ENCODE measurements around the gene HAPLN2.
A peak's percentile ranks its signal among the peaks of the same experiment; 100 is the strongest.
"Not testable (repeated sequence)": the region's sequence is repeated elsewhere in the genome, so short reads cannot be mapped to it uniquely, and the experiment has no call there.

HAPLN2 gene

GRCh38 chr1:156582388-156583017, 36.7 kb upstream of the HAPLN2 start:
- WGBS, 2 experiments (ENCODE audit: insufficient coverage in 2 of 2): 85 to 90% methylated on average over 7 to 8 of the region's 9 CpGs
- H3K4me1 ChIP-seq (ENCODE audit: control insufficient read depth, insufficient read depth, low read length, poor library complexity, severe bottlenecking): no peaks in the 10 kb centered on the region
- H3K9me3 ChIP-seq (ENCODE audit: control insufficient read depth, low read length): no peaks in the 10 kb centered on the region
- no peak overlapping the region for H3K4me3 ChIP-seq (ENCODE audit: extremely low read depth, insufficient read depth, low read length, poor library complexity, severe bottlenecking)
- no peak overlapping the region for H3K27ac ChIP-seq (ENCODE audit: low read depth, low read length, severe bottlenecking)
- no peaks in the 10 kb centered on the region for H3K36me3 ChIP-seq (ENCODE audit: control insufficient read depth, insufficient read depth, low read length)

GRCh38 chr1:156583821-156584622, 35.2 kb upstream of the HAPLN2 start:
- H3K36me3 ChIP-seq (ENCODE audit: control insufficient read depth, insufficient read depth, low read length): no peaks in the 10 kb centered on the region
- no peaks in the 10 kb centered on the region for H3K4me1 ChIP-seq (ENCODE audit: control insufficient read depth, insufficient read depth, low read length, poor library complexity, severe bottlenecking)
- no peak overlapping the region for H3K4me3 ChIP-seq (ENCODE audit: extremely low read depth, insufficient read depth, low read length, poor library complexity, severe bottlenecking)
- H3K27ac ChIP-seq (ENCODE audit: low read depth, low read length, severe bottlenecking): no peak overlapping the region
- no peaks in the 10 kb centered on the region for H3K9me3 ChIP-seq (ENCODE audit: control insufficient read depth, low read length)
- 57 to 62% methylated on average over 13 to 14 of the region's 20 CpGs for WGBS, 2 experiments (ENCODE audit: insufficient coverage in 2 of 2)

- H3K36me3 ChIP-seq (ENCODE audit: control insufficient read depth, insufficient read depth, low read length): no peaks in the 10 kb centered on the region
- no peaks in the 10 kb centered on the region for H3K9me3 ChIP-seq (ENCODE audit: control insufficient read depth, low read length)
- H3K27ac ChIP-seq (ENCODE audit: low read depth, low read length, severe bottlenecking): no peak overlapping the region
- 38 to 63% methylated on average over 6 of the region's 11 CpGs for WGBS, 2 experiments (ENCODE audit: insufficient coverage in 2 of 2)
- no peaks in the 10 kb centered on the region for H3K4me1 ChIP-seq (ENCODE audit: control insufficient read depth, insufficient read depth, low read length, poor library complexity, severe bottlenecking)
- no peak overlapping the region for H3K4me3 ChIP-seq (ENCODE audit: extremely low read depth, insufficient read depth, low read length, poor library complexity, severe bottlenecking)
Measured at GRCh38 chr1:156584813-156585212, 34.4 kb upstream of the HAPLN2 start.

- whole genome bisulfite sequencing, 2 experiments (ENCODE audit: insufficient coverage in 2 of 2): 64 to 94% methylated on average over 2 to 3 of the region's 4 CpGs
- H3K9me3 ChIP-seq (ENCODE audit: control insufficient read depth, low read length): no peaks in the 10 kb centered on the region
- H3K4me3 ChIP-seq (ENCODE audit: extremely low read depth, insufficient read depth, low read length, poor library complexity, severe bottlenecking): no peak overlapping the region
- H3K36me3 ChIP-seq (ENCODE audit: control insufficient read depth, insufficient read depth, low read length): no peaks in the 10 kb centered on the region
- no peak overlapping the region for H3K27ac ChIP-seq (ENCODE audit: low read depth, low read length, severe bottlenecking)
- no peaks in the 10 kb centered on the region for H3K4me1 ChIP-seq (ENCODE audit: control insufficient read depth, insufficient read depth, low read length, poor library complexity, severe bottlenecking)
Measured at GRCh38 chr1:156586323-156586722, 32.9 kb upstream of the HAPLN2 start.

GRCh38 chr1:156586892-156587477, 32.2 kb upstream of the HAPLN2 start:
- 83 to 100% methylated on average over 1 to 2 of the region's 3 CpGs for WGBS, 2 experiments (ENCODE audit: insufficient coverage in 2 of 2)
- no peaks in the 10 kb centered on the region for H3K36me3 ChIP-seq (ENCODE audit: control insufficient read depth, insufficient read depth, low read length)
- H3K4me1 ChIP-seq (ENCODE audit: control insufficient read depth, insufficient read depth, low read length, poor library complexity, severe bottlenecking): no peaks in the 10 kb centered on the region
- H3K27ac ChIP-seq (ENCODE audit: low read depth, low read length, severe bottlenecking): no peak overlapping the region
- no peaks in the 10 kb centered on the region for H3K9me3 ChIP-seq (ENCODE audit: control insufficient read depth, low read length)
- H3K4me3 ChIP-seq (ENCODE audit: extremely low read depth, insufficient read depth, low read length, poor library complexity, severe bottlenecking): no peak overlapping the region

- H3K36me3 ChIP-seq (ENCODE audit: control insufficient read depth, insufficient read depth, low read length); H3K4me1 ChIP-seq (ENCODE audit: control insufficient read depth, insufficient read depth, low read length, poor library complexity, severe bottlenecking); H3K9me3 ChIP-seq (ENCODE audit: control insufficient read depth, low read length); H3K4me3 ChIP-seq (ENCODE audit: extremely low read depth, insufficient read depth, low read length, poor library complexity, severe bottlenecking); H3K27ac ChIP-seq (ENCODE audit: low read depth, low read length, severe bottlenecking): not testable (repeated sequence)
- WGBS, 2 experiments (ENCODE audit: insufficient coverage in 2 of 2): 89 to 96% methylated on average over 6 to 7 of the region's 8 CpGs
Measured at GRCh38 chr1:156587927-156588326, 31.3 kb upstream of the HAPLN2 start.

GRCh38 chr1:156589546-156589945, 29.7 kb upstream of the HAPLN2 start:
- Histone ChIP-seq H3K4me3 (ENCODE audit: extremely low read depth, insufficient read depth, low read length, poor library complexity, severe bottlenecking) (no peak overlapping the region), H3K36me3 (ENCODE audit: control insufficient read depth, insufficient read depth, low read length) (peaks cover 19% of the 10 kb centered on the region), H3K4me1 (ENCODE audit: control insufficient read depth, insufficient read depth, low read length, poor library complexity, severe bottlenecking) (no peaks in the 10 kb centered on the region), H3K27ac (ENCODE audit: low read depth, low read length, severe bottlenecking) (no peak overlapping the region), H3K9me3 (ENCODE audit: control insufficient read depth, low read length) (no peaks in the 10 kb centered on the region)
- 67 to 80% methylated on average over 1 to 2 of the region's 5 CpGs for WGBS, 2 experiments (ENCODE audit: insufficient coverage in 2 of 2)

- no peak overlapping the region for H3K27ac ChIP-seq (ENCODE audit: low read depth, low read length, severe bottlenecking)
Measured at GRCh38 chr1:156590326-156591180, 28.7 kb upstream of the HAPLN2 start.

GRCh38 chr1:156591181-156591431, 28.1 kb upstream of the HAPLN2 start:
- peak overlapping the region; percentile 49 for H3K27ac ChIP-seq (ENCODE audit: low read depth, low read length, severe bottlenecking)
- no peaks in the 10 kb centered on the region for H3K9me3 ChIP-seq (ENCODE audit: control insufficient read depth, low read length)
- peak overlapping the region; percentile 69 for H3K4me3 ChIP-seq (ENCODE audit: extremely low read depth, insufficient read depth, low read length, poor library complexity, severe bottlenecking)
- H3K36me3 ChIP-seq (ENCODE audit: control insufficient read depth, insufficient read depth, low read length): peaks cover 33% of the 10 kb centered on the region
- no peaks in the 10 kb centered on the region for H3K4me1 ChIP-seq (ENCODE audit: control insufficient read depth, insufficient read depth, low read length, poor library complexity, severe bottlenecking)
- WGBS, 2 experiments (ENCODE audit: insufficient coverage in 2 of 2): 40 to 49% methylated on average over 3 to 5 of the region's 6 CpGs

More at GRCh38 chr1:156590326-156591180, 28.7 kb upstream of the HAPLN2 start:
- Histone ChIP-seq H3K4me3 (ENCODE audit: extremely low read depth, insufficient read depth, low read length, poor library complexity, severe bottlenecking) (peak overlapping the region; percentile 69), H3K9me3 (ENCODE audit: control insufficient read depth, low read length) (no peaks in the 10 kb centered on the region), H3K4me1 (ENCODE audit: control insufficient read depth, insufficient read depth, low read length, poor library complexity, severe bottlenecking) (no peaks in the 10 kb centered on the region), H3K36me3 (ENCODE audit: control insufficient read depth, insufficient read depth, low read length) (peaks cover 28% of the 10 kb centered on the region)
- 94 to 100% methylated on average over 5 to 6 of the region's 10 CpGs for WGBS, 2 experiments (ENCODE audit: insufficient coverage in 2 of 2)

- WGBS, 2 experiments (ENCODE audit: insufficient coverage in 2 of 2): 1 to 3% methylated on average over 43 to 51 of the region's 60 CpGs
Measured at GRCh38 chr1:156591432-156592157, 27.6 kb upstream of the HAPLN2 start, which contains the start of gene NAXE. TSS of gene NAXE (plus strand) at chr1:156591776. CDS start at chr1:156591805, 29 bp downstream.

More at GRCh38 chr1:156591432-156592157, 27.6 kb upstream of the HAPLN2 start, which contains the start of gene NAXE:
- peak within 1 kb of the TSS; percentile 69 for H3K4me3 ChIP-seq (ENCODE audit: extremely low read depth, insufficient read depth, low read length, poor library complexity, severe bottlenecking)
- peaks cover 38% of the 10 kb centered on the region for H3K36me3 ChIP-seq (ENCODE audit: control insufficient read depth, insufficient read depth, low read length)
- peak within 1 kb of the TSS; percentile 49 for H3K27ac ChIP-seq (ENCODE audit: low read depth, low read length, severe bottlenecking)
- no peaks in the 10 kb centered on the region for H3K4me1 ChIP-seq (ENCODE audit: control insufficient read depth, insufficient read depth, low read length, poor library complexity, severe bottlenecking)
- H3K9me3 ChIP-seq (ENCODE audit: control insufficient read depth, low read length): no peaks in the 10 kb centered on the region
